ENCODE results near the gene OR52N2. TPM values are rescaled to one million over a fixed set of nuclear protein-coding genes. Genes with fewer than 3 reads are reported as not detected.
A peak's percentile ranks its signal among the peaks of the same experiment; 100 is the strongest.

Gene OR52N2
- total RNA-seq, result not detected

GRCh38 chr11:5808500-5809121 lies at the start of gene OR52N2:
TSS of gene OR52N2 (plus strand) at chr11:5808924. CDS start at chr11:5820336, 11,412 bp downstream.
- no peaks in the 10 kb centered on the region for H3K9me3 ChIP-seq
- no peaks in the 10 kb centered on the region for H3K36me3 ChIP-seq
- WGBS, 2 donors, result 8 to 10% methylated on average over 13 to 22 of the region's 24 CpGs
- peak within 1 kb of the TSS; percentile 22 to 60 (median 45) for H3K4me3 ChIP-seq
- no peak within 1 kb of the TSS for H3K27ac ChIP-seq
- H3K27me3 ChIP-seq, result peaks cover 0 to 8% (median 0%) of the 10 kb centered on the region in 4 donors
- peak; percentile 7 for DNase-seq
- peaks cover 0 to 13% (median 0%) of the 10 kb centered on the region in 3 donors for H3K4me1 ChIP-seq
- intact Hi-C loops (cut with DNase I), result loop anchor here (10.0 kb wide), 1 partner anchor 334 kb away; no protein-coding TSS in a partner anchor
- TF ChIP-seq CTCF (IDR thresholded peaks at IDR 0.05) (peak; percentile 65 to 79 (median 76)), POLR2A (IDR thresholded peaks at IDR 0.05) (no peak)

GRCh38 chr11:5767056-5767455 lies 41.7 kb upstream of the OR52N2 start:
- H3K27me3 ChIP-seq, result no peaks in the 10 kb centered on the region
- no peaks in the 10 kb centered on the region for H3K4me1 ChIP-seq
- no peak overlapping the region for H3K4me3 ChIP-seq
- H3K27ac ChIP-seq, result no peak overlapping the region
- DNase-seq, result no peak
- intact Hi-C loops (cut with DNase I), result no loop called here
- no peaks in the 10 kb centered on the region for H3K9me3 ChIP-seq
- H3K36me3 ChIP-seq, result no peaks in the 10 kb centered on the region
- TF ChIP-seq POLR2A (IDR thresholded peaks at IDR 0.05) (no peak), CTCF (IDR thresholded peaks at IDR 0.05) (no peak)
- WGBS, 2 donors, result 50 to 64% methylated on average over 1 of the region's 1 CpG

GRCh38 chr11:5783255-5783654 lies 25.5 kb upstream of the OR52N2 start, which contains the start of gene OR52N5:
TSS of gene OR52N5 (minus strand) at chr11:5783355. CDS start at chr11:5778634, 4,721 bp downstream.
- H3K9me3 ChIP-seq, result no peaks in the 10 kb centered on the region
- TF ChIP-seq CTCF (IDR thresholded peaks at IDR 0.05) (no peak), POLR2A (IDR thresholded peaks at IDR 0.05) (no peak)
- no peak within 1 kb of the TSS for H3K4me3 ChIP-seq
- intact Hi-C loops (cut with DNase I), result no loop called here
- H3K27me3 ChIP-seq, result no peaks in the 10 kb centered on the region
- WGBS, 2 donors, result 50 to 53% methylated on average over 1 to 4 of the region's 4 CpGs
- H3K36me3 ChIP-seq, result no peaks in the 10 kb centered on the region
- DNase-seq, result no peak
- no peaks in the 10 kb centered on the region for H3K4me1 ChIP-seq
- H3K27ac ChIP-seq, result no peak within 1 kb of the TSS

DNA sequence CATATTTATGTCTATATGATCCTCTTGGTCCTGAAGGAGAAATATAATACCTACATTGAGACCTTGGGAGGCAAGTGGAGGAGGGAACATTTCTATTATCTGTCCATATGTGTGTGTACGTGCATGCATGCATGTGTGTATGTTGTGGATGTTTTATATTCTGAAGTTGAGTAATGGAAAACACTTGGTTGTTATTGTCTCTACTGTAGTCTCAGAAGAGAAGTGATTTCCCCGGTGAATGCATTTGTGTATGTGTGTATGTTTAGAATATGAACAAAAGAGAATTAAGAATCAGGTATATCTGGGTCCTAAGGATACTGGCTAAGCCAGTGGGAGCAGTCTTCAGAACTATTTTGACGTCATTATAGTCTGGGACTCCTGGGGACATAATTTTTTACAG lies 17.6 kb upstream of the OR52N2 start, which contains the start of gene OR52N1:
TSS of gene OR52N1 (minus strand) at position 101 of the 400 bp plus-strand sequence. CDS start 2,449 bp downstream, outside the sequence.
- TF ChIP-seq CTCF (IDR thresholded peaks at IDR 0.05) (no peak), POLR2A (IDR thresholded peaks at IDR 0.05) (no peak)
- DNase-seq, result no peak
- Histone ChIP-seq H3K36me3 (no peaks in the 10 kb centered on the region), H3K4me1 (no peaks in the 10 kb centered on the region), H3K4me3 (no peak within 1 kb of the TSS), H3K27ac (no peak within 1 kb of the TSS), H3K27me3 (no peaks in the 10 kb centered on the region), H3K9me3 (no peaks in the 10 kb centered on the region)
- WGBS, 2 donors, result 63 to 71% methylated on average over 3 of the region's 3 CpGs
- intact Hi-C loops (cut with DNase I), result no loop called here

DNA sequence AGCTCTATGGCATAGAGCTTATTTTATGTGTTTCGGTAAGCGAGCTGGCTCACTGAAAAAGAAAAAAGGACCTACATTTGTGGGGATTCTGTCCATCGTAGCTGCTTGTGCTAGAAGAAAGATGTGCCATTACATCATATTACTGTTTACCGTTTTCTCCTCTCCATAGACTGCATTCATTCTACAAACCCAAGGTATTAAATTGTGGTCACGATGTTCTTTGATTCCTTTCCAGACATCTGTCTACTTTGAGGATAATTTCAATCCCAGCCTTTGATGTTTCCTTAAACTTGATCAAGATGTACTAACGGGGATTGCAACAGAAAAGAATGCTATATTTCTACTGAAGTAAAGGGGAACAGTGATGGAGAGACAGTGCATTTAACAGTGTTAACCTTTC lies 12.2 kb upstream of the OR52N2 start:
- no peaks in the 10 kb centered on the region for H3K36me3 ChIP-seq
- no peak overlapping the region for H3K4me3 ChIP-seq
- intact Hi-C loops (cut with DNase I), result no loop called here
- H3K27ac ChIP-seq, result no peak overlapping the region
- H3K27me3 ChIP-seq, result no peaks in the 10 kb centered on the region
- no peaks in the 10 kb centered on the region for H3K9me3 ChIP-seq
- WGBS, 2 donors, result 75 to 76% methylated on average over 6 of the region's 6 CpGs
- no peaks in the 10 kb centered on the region for H3K4me1 ChIP-seq
- no peak for DNase-seq
- TF ChIP-seq CTCF (IDR thresholded peaks at IDR 0.05), result no peak
- no peak for TF ChIP-seq POLR2A (IDR thresholded peaks at IDR 0.05)
